T47D (cell line): ENCODE results near the gene NEB.
A peak's percentile ranks its signal among the peaks of the same experiment; 100 is the strongest.

Experiments used
- DNase-seq, 2 experiments: peaks; one replicate each; pipeline versions ENCODE4 v3.0.0 to v3.0.0-alpha.2; 2011 to 2012; ENCODE audit warnings: low read depth in 1 of 2, low spot score in 1 of 2
- JUND ChIP-seq: IDR thresholded peaks from 2 replicates; pipeline ENCODE4 v1.6.1; 2012; ENCODE audit warnings: low read depth
- in situ Hi-C: cut with HindIII; loops from 2 replicates; pipeline ENCODE4 v1.10.0; 2016; ENCODE audit warnings: low sequenced_read_pairs, low pct_unique_long_range_greater_than_20kb

Gene NEB

DNA sequence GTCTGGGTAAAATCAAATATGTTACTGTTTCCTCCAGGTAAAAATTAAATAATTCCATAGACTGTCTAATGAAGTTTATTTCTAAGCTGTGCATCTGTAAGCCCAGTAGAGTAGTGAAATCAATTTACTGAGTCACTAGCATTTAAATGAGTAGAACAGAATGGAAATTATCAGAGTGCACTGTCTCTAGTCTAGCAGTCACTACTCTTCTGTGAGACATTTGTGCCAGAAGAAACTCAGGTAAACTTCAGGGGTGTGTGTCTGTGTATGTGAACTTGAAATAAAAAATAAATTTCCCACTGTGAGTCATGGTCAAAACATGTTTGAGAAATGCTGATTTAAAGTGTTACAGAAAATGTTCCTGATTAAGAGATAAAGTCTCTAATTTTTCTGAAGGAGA lies 178.2 kb downstream of the NEB start:
- TF ChIP-seq JUND: no peak
- no peak for DNase-seq
- in situ Hi-C loops: no loop called here

DNA sequence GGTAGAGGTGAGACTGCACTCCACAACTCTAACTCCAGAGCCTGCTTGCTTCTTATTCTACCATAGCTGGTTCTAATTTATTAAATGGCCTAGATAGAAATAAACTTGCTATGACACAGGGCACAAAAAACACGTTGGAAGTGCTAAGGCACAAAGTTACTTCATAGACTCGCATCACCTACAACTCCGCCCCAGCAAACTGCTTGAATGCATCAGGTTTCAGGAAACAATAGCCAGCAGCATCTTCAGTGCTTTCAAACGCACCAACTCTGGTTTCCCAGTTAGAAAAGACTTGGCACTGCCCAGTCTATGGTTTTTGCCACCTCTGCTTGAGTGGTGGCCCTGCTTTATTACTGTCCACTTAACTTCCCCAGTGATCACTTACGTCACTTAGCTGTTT lies 182.0 kb downstream of the NEB start:
- in situ Hi-C loops: no loop called here
- DNase-seq: no peak
- TF ChIP-seq JUND: no peak

- in situ Hi-C loops: no loop called here
- DNase-seq: no peak
- no peak for TF ChIP-seq JUND
Measured at GRCh38 chr2:151551556-151551955, 182.7 kb downstream of the NEB start.

DNA sequence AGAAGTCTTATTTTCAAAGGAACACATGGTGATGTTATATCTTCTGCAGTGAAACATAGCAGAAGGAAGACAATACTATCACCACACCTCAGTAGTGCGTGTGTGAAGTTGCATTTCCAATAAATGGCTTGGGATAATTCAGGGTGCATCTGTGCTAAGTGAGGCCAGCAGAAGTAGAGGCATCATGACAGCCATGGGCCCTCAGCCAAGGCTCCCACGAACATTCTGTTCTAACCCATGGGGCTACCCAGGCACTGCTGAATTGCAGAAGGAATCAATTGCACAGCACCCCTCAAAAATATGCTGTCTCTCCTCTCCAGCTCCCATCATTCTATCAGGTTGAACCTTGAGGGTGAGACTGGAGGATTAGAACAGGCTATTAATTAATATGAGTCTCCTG lies 185.1 kb downstream of the NEB start:
- in situ Hi-C loops: no loop called here
- no peak for DNase-seq
- no peak for TF ChIP-seq JUND

DNA sequence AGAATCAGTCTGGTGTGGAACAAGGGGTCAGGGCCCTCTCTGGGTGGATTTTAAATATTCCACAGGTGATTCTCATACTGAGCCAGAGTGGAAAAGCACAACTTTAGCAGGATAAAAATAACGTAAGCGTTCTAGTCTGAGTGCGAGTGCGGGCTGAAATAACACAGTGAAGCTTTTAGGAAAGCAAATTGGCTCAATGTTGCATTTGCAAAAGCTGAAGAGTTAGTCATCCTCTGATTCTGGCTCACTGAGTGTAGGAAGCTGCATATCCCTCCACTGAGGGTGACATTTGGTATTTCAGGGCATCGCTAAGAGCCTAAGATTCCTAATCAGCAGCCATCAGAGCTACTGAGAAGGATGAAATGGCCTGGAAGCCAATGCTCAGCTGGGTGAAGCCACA lies 189.8 kb downstream of the NEB start:
- no peak for TF ChIP-seq JUND

GRCh38 chr2:151543876-151544275 lies 190.4 kb downstream of the NEB start:
- in situ Hi-C loops: no loop called here
- no peak for TF ChIP-seq JUND
- no peak for DNase-seq

More for the DNA sequence above, 189.8 kb downstream of the NEB start:
- no peak for DNase-seq
- in situ Hi-C loops: no loop called here

- no peak for DNase-seq
- TF ChIP-seq JUND: no peak
- in situ Hi-C loops: no loop called here
Measured at GRCh38 chr2:151534001-151534400, 200.3 kb downstream of the NEB start.

DNA sequence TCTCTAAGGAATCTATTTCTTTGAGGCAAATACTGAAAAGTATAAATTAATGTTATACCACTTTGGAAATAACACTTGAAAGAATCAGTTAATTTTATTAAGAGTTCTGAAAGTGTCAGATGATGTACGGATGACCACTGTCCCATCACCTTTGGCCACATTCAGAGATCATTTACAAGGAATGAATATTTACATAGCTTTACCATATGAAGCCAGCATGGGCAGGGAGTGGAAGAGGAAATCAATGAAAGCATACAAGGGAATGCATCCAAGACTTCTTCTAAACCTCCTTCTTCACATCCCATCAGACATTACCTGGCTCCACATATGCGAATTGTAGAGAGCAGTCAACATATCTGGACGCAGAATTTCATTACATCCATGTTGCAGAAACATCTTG lies 201.1 kb downstream of the NEB start:
- in situ Hi-C loops: no loop called here
- no peak for DNase-seq
- TF ChIP-seq JUND: no peak

GRCh38 chr2:151526572-151527090 lies 207.6 kb downstream of the NEB start:
- DNase-seq: no peak
- in situ Hi-C loops: no loop called here
- no peak for TF ChIP-seq JUND

GRCh38 chr2:151525821-151526373 lies 208.4 kb downstream of the NEB start:
- TF ChIP-seq JUND: no peak
- in situ Hi-C loops: no loop called here

GRCh38 chr2:151523850-151524249 lies 210.4 kb downstream of the NEB start:
- no peak for DNase-seq
- no peak for TF ChIP-seq JUND
- in situ Hi-C loops: no loop called here

More at GRCh38 chr2:151525821-151526373, 208.4 kb downstream of the NEB start:
- DNase-seq: no peak

GRCh38 chr2:151522556-151522955 lies 211.7 kb downstream of the NEB start:
- peak in 1 of 2 experiments; percentile 7 for DNase-seq
- TF ChIP-seq JUND: no peak
- in situ Hi-C loops: no loop called here

- in situ Hi-C loops: no loop called here
Measured at GRCh38 chr2:151520976-151521375, 213.3 kb downstream of the NEB start.

DNA sequence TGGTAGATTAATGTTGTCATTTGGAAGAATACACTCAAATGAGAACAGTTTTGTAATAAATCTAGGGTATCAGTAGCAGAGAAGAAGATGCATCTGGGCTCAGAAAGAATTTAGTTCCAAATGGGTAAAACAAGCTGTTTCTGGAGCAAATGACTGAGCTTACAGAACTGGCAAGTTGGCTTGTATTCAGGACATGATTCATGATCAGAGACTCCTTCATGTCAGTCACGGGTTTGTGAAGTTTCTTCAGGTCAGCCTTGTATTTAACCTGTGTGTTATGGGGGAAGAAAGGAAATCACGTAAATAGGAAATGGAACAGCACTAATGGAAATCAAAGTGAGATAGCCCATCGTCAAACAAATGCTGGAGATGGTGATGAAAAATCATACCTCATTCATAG lies 215.5 kb downstream of the NEB start:
- in situ Hi-C loops: no loop called here
- DNase-seq: no peak
- no peak for TF ChIP-seq JUND

More at GRCh38 chr2:151520976-151521375, 213.3 kb downstream of the NEB start:
- no peak for TF ChIP-seq JUND
- no peak for DNase-seq

GRCh38 chr2:151508519-151508918 lies 225.8 kb downstream of the NEB start:
- in situ Hi-C loops: no loop called here

More at GRCh38 chr2:151508519-151508918, 225.8 kb downstream of the NEB start:
- DNase-seq: peak in 1 of 2 experiments; percentile 61
- TF ChIP-seq JUND: no peak
